ENCODE measurements around the gene RNF169. TPM values are rescaled to one million over a fixed set of nuclear protein-coding genes. Genes with fewer than 3 reads are reported as not detected.
A peak's percentile ranks its signal among the peaks of the same experiment; 100 is the strongest.

Gene RNF169
- total and polyA plus RNA-seq, 2 donors (not counting 1 experiment from before 2014, with no cell fraction given), result 12.3 to 32.2 TPM

- H3K79me2 ChIP-seq (ENCODE audit: control insufficient read depth, insufficient read depth, low read length), result peaks cover 80% of the 10 kb centered on the region
- H3K4me2 ChIP-seq (ENCODE audit: extremely low read depth, insufficient read depth, low read length), result no peak overlapping the region
- H3K4me1 ChIP-seq (ENCODE audit: control insufficient read depth, extremely low read depth, insufficient read depth, low read length), result peaks cover 3% of the 10 kb centered on the region
- H3K9me3 ChIP-seq (ENCODE audit: control insufficient read depth, insufficient read depth, low read depth, low read length), result no peaks in the 10 kb centered on the region
- TF ChIP-seq EZH2 (IDR thresholded peaks at IDR 0.05; ENCODE audit: low read length, missing control alignments), result no peak
- TF ChIP-seq, protein P1, sequence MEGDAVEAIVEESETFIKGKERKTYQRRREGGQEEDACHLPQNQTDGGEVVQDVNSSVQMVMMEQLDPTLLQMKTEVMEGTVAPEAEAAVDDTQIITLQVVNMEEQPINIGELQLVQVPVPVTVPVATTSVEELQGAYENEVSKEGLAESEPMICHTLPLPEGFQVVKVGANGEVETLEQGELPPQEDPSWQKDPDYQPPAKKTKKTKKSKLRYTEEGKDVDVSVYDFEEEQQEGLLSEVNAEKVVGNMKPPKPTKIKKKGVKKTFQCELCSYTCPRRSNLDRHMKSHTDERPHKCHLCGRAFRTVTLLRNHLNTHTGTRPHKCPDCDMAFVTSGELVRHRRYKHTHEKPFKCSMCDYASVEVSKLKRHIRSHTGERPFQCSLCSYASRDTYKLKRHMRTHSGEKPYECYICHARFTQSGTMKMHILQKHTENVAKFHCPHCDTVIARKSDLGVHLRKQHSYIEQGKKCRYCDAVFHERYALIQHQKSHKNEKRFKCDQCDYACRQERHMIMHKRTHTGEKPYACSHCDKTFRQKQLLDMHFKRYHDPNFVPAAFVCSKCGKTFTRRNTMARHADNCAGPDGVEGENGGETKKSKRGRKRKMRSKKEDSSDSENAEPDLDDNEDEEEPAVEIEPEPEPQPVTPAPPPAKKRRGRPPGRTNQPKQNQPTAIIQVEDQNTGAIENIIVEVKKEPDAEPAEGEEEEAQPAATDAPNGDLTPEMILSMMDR (conservative IDR thresholded peaks at IDR 0.05 in 1 of 2, IDR thresholded peaks at IDR 0.05 in 1 of 2; ENCODE audit: low read depth in 1 of 2, low read length in 2 of 2), result no peak
- H2AFZ ChIP-seq (ENCODE audit: low read length), result no peak overlapping the region
- H3K27me3 ChIP-seq (ENCODE audit: control insufficient read depth, insufficient read depth, low read length), result no peaks in the 10 kb centered on the region
- DNase-seq (ENCODE audit: low read depth in 2 of 2), result peak in 1 of 2 donors; percentile 20
- peaks cover 3% of the 10 kb centered on the region for H4K20me1 ChIP-seq (ENCODE audit: control insufficient read depth, extremely low read depth, insufficient read depth, low read length)
- no peaks in the 10 kb centered on the region for H3K36me3 ChIP-seq (ENCODE audit: control insufficient read depth, insufficient read depth, low read length)
- no peak overlapping the region for H3K27ac ChIP-seq (ENCODE audit: insufficient read depth, low read length)
- no peak overlapping the region for H3K9ac ChIP-seq (ENCODE audit: insufficient read depth, low read length)
- no peak overlapping the region for H3K4me3 ChIP-seq (replicated peaks in 1 of 4; ENCODE audit: control extremely low read depth in 1 of 4, insufficient read depth in 1 of 4, low read depth in 3 of 4, low read length in 4 of 4)
These were observed 24.8 kb downstream of the RNF169 start for GRCh38 chr11:74773476-74773875.

DNA sequence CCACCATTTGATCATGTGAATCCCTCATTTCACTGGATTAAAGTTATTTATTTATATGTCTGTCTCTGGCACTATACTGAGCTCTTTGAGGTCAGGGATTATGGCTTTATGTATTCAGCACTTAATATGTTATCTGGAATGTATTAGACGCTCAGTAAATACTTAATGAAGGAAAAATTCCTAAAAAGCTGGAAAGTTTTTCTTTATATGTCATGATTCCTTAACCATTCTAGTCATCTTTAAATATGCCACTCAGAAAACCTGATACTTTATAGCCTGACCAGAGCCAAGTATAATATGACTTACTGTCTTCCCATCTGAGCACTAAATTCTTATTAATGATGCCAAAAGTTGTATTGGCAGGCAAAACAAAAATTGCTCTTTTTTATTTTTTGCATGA, 27.1 kb downstream of the RNF169 start:
- H3K36me3 ChIP-seq (ENCODE audit: control insufficient read depth, insufficient read depth, low read length), result no peaks in the 10 kb centered on the region
- H3K27me3 ChIP-seq (ENCODE audit: control insufficient read depth, insufficient read depth, low read length), result no peaks in the 10 kb centered on the region
- peaks cover 84% of the 10 kb centered on the region for H3K79me2 ChIP-seq (ENCODE audit: control insufficient read depth, insufficient read depth, low read length)
- TF ChIP-seq, protein P1 (conservative IDR thresholded peaks at IDR 0.05 in 1 of 2, IDR thresholded peaks at IDR 0.05 in 1 of 2; ENCODE audit: low read depth in 1 of 2, low read length in 2 of 2), result no peak
- no peak for TF ChIP-seq EZH2 (IDR thresholded peaks at IDR 0.05; ENCODE audit: low read length, missing control alignments)
- H4K20me1 ChIP-seq (ENCODE audit: control insufficient read depth, extremely low read depth, insufficient read depth, low read length), result peaks cover 3% of the 10 kb centered on the region
- H3K27ac ChIP-seq (ENCODE audit: insufficient read depth, low read length), result no peak overlapping the region
- H3K9me3 ChIP-seq (ENCODE audit: control insufficient read depth, insufficient read depth, low read depth, low read length), result no peaks in the 10 kb centered on the region
- peaks cover 3% of the 10 kb centered on the region for H3K4me1 ChIP-seq (ENCODE audit: control insufficient read depth, extremely low read depth, insufficient read depth, low read length)
- H3K4me3 ChIP-seq (replicated peaks in 1 of 4; ENCODE audit: control extremely low read depth in 1 of 4, insufficient read depth in 1 of 4, low read depth in 3 of 4, low read length in 4 of 4), result no peak overlapping the region
- H2AFZ ChIP-seq (ENCODE audit: low read length), result no peak overlapping the region
- DNase-seq (ENCODE audit: low read depth in 2 of 2), result no peak
- no peak overlapping the region for H3K4me2 ChIP-seq (ENCODE audit: extremely low read depth, insufficient read depth, low read length)
- H3K9ac ChIP-seq (ENCODE audit: insufficient read depth, low read length), result no peak overlapping the region

- H3K4me1 ChIP-seq (ENCODE audit: control insufficient read depth, extremely low read depth, insufficient read depth, low read length), result peaks cover 3% of the 10 kb centered on the region
- H3K27ac ChIP-seq (ENCODE audit: insufficient read depth, low read length), result no peak overlapping the region
- TF ChIP-seq, protein P1 (conservative IDR thresholded peaks at IDR 0.05 in 1 of 2, IDR thresholded peaks at IDR 0.05 in 1 of 2; ENCODE audit: low read depth in 1 of 2, low read length in 2 of 2), result no peak
- no peak for TF ChIP-seq EZH2 (IDR thresholded peaks at IDR 0.05; ENCODE audit: low read length, missing control alignments)
- H3K9me3 ChIP-seq (ENCODE audit: control insufficient read depth, insufficient read depth, low read depth, low read length), result no peaks in the 10 kb centered on the region
- peaks cover 3% of the 10 kb centered on the region for H4K20me1 ChIP-seq (ENCODE audit: control insufficient read depth, extremely low read depth, insufficient read depth, low read length)
- DNase-seq (ENCODE audit: low read depth in 2 of 2), result no peak
- no peak overlapping the region for H3K4me2 ChIP-seq (ENCODE audit: extremely low read depth, insufficient read depth, low read length)
- H3K36me3 ChIP-seq (ENCODE audit: control insufficient read depth, insufficient read depth, low read length), result no peaks in the 10 kb centered on the region
- no peak overlapping the region for H3K9ac ChIP-seq (ENCODE audit: insufficient read depth, low read length)
- no peaks in the 10 kb centered on the region for H3K27me3 ChIP-seq (ENCODE audit: control insufficient read depth, insufficient read depth, low read length)
- no peak overlapping the region for H3K4me3 ChIP-seq (replicated peaks in 1 of 4; ENCODE audit: control extremely low read depth in 1 of 4, insufficient read depth in 1 of 4, low read depth in 3 of 4, low read length in 4 of 4)
- no peak overlapping the region for H2AFZ ChIP-seq (ENCODE audit: low read length)
- peaks cover 85% of the 10 kb centered on the region for H3K79me2 ChIP-seq (ENCODE audit: control insufficient read depth, insufficient read depth, low read length)
These were observed 27.9 kb downstream of the RNF169 start for GRCh38 chr11:74776546-74776945.
